SH-SY5Y (cell line): ENCODE results near the gene CLEC2D.

Source experiments
- GATA2 ChIP-seq: IDR thresholded peaks from 2 replicates; pipeline ENCODE4 v1.6.1; 2011; ENCODE audit warnings: mild to moderate bottlenecking, low read depth, low read length
- GATA3 ChIP-seq: IDR thresholded peaks from 2 replicates; pipeline ENCODE4 v1.6.1; 2011; ENCODE audit warnings: low read depth, mild to moderate bottlenecking, low read length, moderate library complexity

DNA sequence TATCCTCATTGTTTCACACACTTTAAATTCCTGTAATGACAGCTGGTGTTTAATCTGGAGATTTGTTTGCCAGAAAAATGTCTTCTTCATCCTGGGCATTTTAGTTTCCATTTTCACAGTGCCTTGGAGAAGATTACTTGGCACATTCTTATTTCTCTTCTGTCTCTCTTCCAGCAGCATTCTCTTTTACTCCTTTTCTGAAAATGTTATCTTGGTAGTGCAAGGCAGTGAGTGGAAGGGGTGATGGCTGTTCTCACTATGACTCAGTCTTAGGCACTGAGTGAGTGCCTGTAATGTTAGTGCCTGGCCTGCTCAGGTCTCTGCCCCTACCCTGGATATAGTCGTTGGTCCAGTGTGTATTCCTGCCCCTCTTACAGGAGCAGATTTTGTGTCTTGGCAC, 50.3 kb downstream of the CLEC2D start:
- TF ChIP-seq GATA3 (no peak), GATA2 (no peak)
